ENCODE data around the gene USP53.
"Not testable (repeated sequence)": the region's sequence is repeated elsewhere in the genome, so short reads cannot be mapped to it uniquely, and the experiment has no call there.

Gene USP53

DNA sequence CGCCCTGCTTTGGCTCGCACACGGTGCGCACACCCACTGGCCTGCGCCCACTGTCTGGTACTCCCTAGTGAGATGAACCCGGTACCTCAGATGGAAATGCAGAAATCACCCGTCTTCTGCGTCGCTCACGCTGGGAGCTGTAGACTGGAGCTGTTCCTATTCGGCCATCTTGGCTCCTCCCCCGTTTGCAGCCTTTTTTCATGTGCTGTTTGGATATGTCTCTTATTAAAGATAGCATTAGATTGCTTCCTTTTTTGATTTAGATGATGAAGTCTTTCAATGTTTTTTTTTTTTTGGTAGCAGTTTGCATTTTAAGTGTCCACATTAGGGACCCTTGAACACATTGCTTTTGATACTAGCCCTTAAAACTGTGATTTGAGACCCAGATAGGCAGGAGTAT lies 67.4 kb downstream of the USP53 start:
- not testable (repeated sequence) for DNase-seq

DNA sequence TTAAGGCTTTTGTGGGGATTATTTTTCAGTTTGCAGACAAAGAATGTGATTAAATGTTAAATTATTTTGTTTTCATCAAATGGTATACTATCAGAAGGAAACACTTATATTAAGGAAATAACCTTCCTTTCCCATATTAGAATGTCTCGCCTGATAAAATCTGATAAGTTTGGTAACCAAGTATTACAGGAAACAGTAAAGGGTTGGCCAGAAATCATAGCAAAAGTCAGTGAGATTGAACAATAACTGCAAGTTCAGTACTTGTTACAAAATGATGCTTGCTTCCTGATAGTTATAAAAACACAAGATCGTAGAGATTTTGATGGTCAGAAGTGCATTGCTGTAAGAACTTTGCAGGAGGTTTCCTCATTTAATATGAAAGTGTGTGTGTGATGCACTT lies 68.9 kb downstream of the USP53 start:
- no peak for DNase-seq

GRCh38 chr4:119284876-119285780 lies 72.6 kb downstream of the USP53 start:
- no peak for DNase-seq

- no peak for DNase-seq
Measured at GRCh38 chr4:119286377-119287002, 74.0 kb downstream of the USP53 start.

- no peak for DNase-seq
Measured at GRCh38 chr4:119289313-119289712, 76.8 kb downstream of the USP53 start.

DNA sequence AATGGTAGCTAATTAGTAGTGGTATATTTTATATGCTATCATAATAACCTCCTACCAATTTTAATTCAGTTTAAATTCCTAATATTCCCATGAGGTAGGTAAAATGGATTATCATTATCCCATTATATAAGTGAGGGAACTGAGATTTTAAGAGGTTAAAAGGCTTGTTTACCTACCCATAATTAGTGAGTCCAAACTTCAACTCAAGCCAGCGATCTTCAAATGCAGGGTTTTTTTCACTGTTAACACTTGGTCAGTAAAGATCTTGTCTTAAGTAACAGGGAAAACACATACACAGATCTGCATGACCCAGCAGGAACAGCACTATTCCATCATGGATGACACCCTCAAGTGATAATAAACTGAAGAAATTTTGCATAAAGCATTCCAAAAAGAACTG lies 78.1 kb downstream of the USP53 start:
- DNase-seq = no peak

GRCh38 chr4:119296356-119296755 lies 83.8 kb downstream of the USP53 start:
- DNase-seq = no peak

- no peak for DNase-seq
Measured at GRCh38 chr4:119297795-119298194, 85.3 kb downstream of the USP53 start.

DNA sequence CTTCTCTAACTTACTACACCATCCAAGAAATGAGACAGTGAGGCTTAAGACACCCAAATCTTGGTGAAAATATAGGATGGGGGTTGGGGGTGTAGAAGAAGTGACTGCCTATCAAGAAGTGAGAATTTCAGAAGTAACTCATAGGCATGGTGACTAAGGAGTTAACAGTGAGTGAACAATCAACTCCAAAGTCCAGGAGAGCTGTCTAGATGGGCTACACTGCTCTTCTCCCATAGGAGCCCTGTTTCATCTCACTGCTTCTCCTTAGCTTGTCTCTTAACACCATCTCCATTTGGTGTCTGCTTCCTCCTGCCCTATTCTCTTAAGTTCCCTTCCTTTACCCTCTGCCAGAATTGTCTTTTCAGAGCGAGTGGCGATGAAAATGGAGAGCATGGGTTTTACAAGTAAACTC lies 86.8 kb downstream of the USP53 start:
- no peak for DNase-seq

DNA sequence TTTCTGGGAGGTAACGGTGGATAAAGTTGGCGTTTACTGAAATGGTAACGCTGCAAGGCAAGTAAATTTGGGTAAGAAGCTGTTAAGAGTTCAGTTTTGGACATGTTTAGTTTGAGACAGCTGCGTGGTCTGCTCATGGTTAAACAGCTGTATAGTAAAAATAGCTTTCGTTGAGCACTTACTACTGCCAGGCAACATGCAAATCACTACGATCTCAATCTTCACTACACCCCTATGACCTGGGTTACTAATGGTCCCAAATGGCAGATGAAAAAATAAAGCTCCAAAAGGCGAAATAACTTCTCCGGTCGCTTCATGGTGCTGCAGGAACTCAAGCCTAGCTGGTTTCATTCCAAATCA lies 87.2 kb downstream of the USP53 start:
- no peak for DNase-seq

GRCh38 chr4:119300101-119300978 lies 87.8 kb downstream of the USP53 start:
- DNase-seq = no peak

DNA sequence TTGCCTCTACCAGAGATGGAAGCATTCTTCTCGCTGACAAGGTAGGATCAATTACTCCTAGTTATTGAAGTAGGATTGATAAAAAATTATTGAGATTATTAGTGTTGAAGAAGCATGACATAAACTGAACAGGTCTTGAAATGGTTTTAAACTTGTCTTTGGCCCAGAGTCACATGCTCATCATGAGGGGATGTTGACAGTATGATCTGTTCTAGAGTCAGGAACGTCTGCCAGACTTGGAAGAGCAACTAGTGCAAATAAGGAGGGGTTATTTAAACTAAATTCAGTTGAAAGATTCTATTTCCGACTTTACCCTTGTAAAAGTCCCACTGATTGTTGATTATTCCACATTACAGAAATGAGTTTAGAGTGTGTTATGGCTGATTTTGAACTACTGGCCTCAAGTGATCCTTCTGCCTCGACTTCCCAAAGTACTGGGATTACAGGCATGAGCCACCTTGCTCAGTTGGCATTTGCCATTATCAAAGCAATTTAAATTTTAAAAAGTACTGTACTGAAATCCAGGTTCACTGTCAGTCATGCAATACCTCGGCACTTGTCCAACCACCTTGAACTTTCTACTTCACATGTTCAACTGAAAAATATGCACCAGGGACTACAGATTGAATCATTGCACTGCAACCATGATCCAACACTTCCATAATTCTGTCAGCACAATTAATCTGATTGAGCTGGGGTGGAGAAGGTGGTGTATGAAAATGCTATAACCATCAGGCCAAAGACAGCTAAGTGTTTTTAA lies 89.7 kb downstream of the USP53 start:
- no peak for DNase-seq

DNA sequence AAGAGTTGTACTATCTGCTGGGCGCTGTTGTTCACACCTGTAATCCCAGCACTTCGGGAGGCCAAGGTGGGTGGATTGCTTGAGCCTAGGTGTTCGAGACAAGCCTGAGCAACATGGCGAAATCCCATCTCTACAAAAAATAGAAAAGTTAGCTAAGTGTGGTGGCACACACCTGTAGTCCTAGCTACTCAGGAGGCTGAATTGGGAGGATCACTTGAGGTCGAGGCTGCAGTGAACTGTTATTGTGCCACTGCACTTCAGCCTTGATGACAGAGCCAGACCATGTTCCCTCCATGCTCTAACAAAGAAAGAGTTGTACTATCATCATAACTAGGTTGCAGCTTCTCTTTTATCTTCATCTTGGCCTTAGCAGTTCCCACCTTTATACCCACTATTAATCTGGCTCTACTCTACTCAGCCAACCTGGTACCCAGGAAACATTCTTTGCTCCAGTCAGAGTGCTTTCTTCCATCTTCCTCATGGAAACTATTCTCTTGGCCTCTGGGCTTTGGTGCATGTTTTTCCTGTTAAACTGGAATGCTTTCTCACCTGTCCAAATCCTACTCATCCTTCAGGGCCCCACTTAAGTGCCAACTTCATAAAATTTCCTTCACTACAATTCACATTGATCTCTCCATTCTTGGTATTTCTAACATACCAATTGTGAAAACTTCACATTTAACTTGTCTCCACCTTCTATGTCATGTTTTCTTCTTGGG lies 91.2 kb downstream of the USP53 start:
- DNase-seq = no peak

GRCh38 chr4:119304431-119304830 lies 91.9 kb downstream of the USP53 start:
- DNase-seq = no peak

- DNase-seq = no peak
Measured at GRCh38 chr4:119307606-119308005, 95.1 kb downstream of the USP53 start.

DNA sequence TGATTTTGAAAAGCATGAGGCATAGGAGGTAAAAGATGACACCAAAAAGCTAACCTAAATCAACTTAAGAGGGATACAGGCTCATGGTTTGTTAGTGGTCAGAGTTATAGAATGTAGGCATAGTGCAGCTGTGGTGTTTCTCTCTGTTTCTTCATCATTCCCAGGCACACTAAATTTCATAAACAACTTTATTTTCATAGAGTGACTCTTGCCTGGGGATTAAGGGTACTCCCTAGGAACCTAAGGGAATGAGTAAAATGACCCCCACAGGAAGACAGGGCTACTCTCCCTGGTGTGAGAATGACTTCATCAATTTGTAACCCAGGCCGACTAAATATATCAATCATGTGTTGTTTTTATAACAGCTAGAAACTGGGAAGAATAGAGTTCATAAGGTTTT lies 98.3 kb downstream of the USP53 start:
- no peak for DNase-seq

DNA sequence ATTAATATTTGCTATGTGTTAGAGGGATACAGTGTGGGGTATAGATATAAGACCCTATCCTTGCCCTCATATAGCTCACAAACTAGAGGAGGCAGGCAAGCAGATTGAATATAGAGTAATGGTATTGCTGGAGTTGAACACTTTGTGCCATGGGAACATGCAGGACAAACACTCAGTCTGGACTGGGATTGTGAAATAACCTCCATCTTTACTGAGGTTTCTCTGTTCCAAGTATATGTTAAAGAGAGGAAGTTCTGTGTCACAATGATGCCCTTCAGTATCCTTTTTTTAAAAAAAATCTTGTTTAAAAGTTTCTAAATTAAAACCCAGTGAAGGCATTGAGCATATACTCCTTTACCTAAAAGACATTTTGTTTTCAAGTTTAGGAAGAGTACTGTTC lies 100.7 kb downstream of the USP53 start:
- no peak for DNase-seq

- DNase-seq = peak in 1 of 2 experiments; percentile 2
Measured at GRCh38 chr4:119314356-119314755, 101.8 kb downstream of the USP53 start.

GRCh38 chr4:119315036-119315435 lies 102.5 kb downstream of the USP53 start:
- DNase-seq = no peak

- no peak for DNase-seq
Measured at GRCh38 chr4:119317990-119318389, 105.5 kb downstream of the USP53 start.

DNA sequence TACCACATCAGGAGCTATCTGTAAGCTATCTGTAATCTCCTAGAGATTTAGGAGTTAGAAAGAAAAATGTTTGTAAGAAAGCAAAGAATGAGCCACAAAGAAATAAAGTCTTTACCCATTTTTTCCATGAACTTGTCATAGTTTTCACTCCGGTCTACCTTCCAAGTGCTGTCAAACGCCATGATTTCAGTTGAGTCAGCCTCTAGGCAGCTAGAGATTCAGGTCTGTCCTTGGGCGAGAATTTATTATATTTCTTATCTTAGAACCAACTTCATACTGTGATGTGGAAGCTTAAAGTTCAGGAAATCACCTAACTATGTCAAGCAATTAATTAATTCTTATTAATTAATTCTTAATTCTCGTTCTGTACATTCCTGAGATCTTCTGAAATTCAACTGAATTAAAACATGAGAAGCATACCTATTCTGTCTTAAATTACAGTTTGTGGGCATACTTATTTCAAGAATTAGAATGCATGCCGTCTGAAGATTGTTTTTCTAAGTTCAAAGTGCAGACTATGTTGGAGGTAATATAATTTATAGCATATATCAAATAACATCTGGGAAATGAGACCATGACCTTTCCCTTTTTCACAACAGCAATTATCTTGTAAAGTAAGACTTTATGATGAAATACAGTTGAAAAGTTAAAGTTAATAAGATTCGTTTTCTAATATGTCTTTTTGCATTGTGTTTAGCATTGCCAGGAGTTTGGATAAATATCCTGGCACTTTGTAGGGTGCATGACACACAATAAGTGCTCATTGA lies 109.6 kb downstream of the USP53 start, which contains the start of gene FABP2:
Gene FABP2 (minus strand): TSS at position 218 of the 767 bp plus-strand sequence. CDS start 36 bp downstream, at position 182.
- DNase-seq = no peak
